ENCODE measurements around the gene TMEM190. TPM values are rescaled to one million over a fixed set of nuclear protein-coding genes. Genes with fewer than 3 reads are reported as not detected.
A peak's percentile ranks its signal among the peaks of the same experiment; 100 is the strongest.

TMEM190 gene
- total and polyA plus RNA-seq, 2 of the 8 experiments (the other 6 are each of a cell fraction or from before 2014, with no cell fraction given) = 1.6 TPM; not detected in 1

DNA sequence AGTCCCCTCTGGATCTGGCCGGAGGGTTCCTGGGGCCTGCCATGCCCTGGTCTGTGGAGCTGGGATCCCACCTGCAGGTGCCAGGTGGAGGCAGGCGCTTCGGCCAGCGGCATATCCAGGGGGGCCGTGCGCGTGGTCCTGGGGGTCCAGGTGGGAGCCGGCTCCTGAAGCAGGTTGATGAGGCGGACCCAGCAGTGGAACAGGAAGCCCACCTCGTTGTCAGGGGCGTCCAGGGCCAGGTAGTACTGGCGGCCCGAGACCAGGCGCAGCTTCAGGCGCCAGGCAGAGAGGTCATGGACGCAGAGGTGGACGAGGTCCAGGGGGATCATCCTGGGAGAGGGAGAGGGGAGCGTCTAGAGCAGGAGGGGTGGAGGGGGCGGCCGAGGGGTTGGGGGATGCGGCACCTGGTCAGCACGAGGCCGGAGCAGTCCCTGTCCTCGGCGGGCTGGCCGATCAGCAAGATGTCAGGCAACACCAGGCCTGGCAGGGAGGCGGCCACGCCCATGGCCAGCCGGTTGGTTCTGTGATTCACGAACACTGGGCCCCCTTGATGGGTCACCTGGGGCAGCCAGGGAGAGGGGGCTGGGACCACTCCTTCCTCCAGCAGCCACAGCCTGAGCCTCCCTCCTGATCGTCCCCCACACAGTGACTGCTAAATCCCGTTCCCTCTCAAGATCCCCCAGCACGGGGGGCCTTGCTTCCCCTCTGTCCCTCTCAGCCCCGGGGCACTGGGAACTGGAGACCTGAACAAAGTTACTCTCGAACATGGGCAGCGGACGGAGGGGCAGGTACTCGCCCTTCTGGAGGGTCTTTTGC, 14.2 kb upstream of the TMEM190 start:
- ChIA-PET CTCF (ENCODE audit: partially characterized antibody) (interaction anchor here (0.7 to 2.5 kb wide), 4 partner anchors 10 to 217 kb away, joined by 3 to 11 read pairs (median 4); no protein-coding TSS in a partner anchor), POLR2A (ENCODE audit: partially characterized antibody) (interaction anchor here (0.6 to 6.1 kb wide), 16 partner anchors 10 to 45 kb away, joined by 3 to 30 read pairs (median 4); partner anchors contain the start of genes KMT5C, TMEM190, TMEM238 and UBE2S)
- peak overlapping the region; percentile 50; the same call in 1 of the 2 replicates for H2BK12ac ChIP-seq (ENCODE audit: low read depth, low read length)
- H4K8ac ChIP-seq (ENCODE audit: extremely low read depth, insufficient read depth, low read length) = peak overlapping the region; percentile 96
- no peaks in the 10 kb centered on the region for H3K23me2 ChIP-seq (ENCODE audit: low read depth, low read length)
- no peak overlapping the region for H3K9ac ChIP-seq (replicated peaks in 1 of 4; ENCODE audit: extremely low read depth in 1 of 4, low read depth in 3 of 4, low read length in 3 of 4)
- H3K18ac ChIP-seq (ENCODE audit: extremely low read depth, low read length) = no peak overlapping the region; the same call in 1 of the 2 replicates
- H3K27ac ChIP-seq (ENCODE audit: low read depth, low read length) = no peak overlapping the region
- no peaks in the 10 kb centered on the region for H4K20me1 ChIP-seq (replicated peaks in 1 of 2; ENCODE audit: control insufficient read depth in 1 of 2, insufficient read depth in 2 of 2, low read length in 2 of 2)
- no peak overlapping the region for H2BK20ac ChIP-seq (ENCODE audit: low read length)
- H3K23ac ChIP-seq (ENCODE audit: insufficient read length) = no peak overlapping the region
- WGBS, 2 experiments (ENCODE audit: extremely low coverage in 1 of 2, insufficient coverage in 1 of 2, insufficient read length in 1 of 2, insufficient replicate concordance in 2 of 2, low coverage in 1 of 2, low lambda C conversion rate in 2 of 2, missing lambda C conversion rate in 1 of 2) = 86% methylated on average over 21 of the region's 38 CpGs; no CpG with 5 or more reads in 1 of the 2 experiments
- no peaks in the 10 kb centered on the region for H3K9me3 ChIP-seq (ENCODE audit: insufficient read depth in 2 of 2, low read depth in 1 of 2, low read length in 1 of 2)
- H3K79me2 ChIP-seq (ENCODE audit: control insufficient read depth in 1 of 2, insufficient read depth in 2 of 2, low read length in 2 of 2) = no peaks in the 10 kb centered on the region
- no peak overlapping the region for H3K4me3 ChIP-seq (ENCODE audit: extremely low read depth in 1 of 4, insufficient read depth in 2 of 4, low read depth in 3 of 4, low read length in 4 of 4)
- peaks cover 0 to 10% (median 8%) of the 10 kb centered on the region in 4 experiments; a peak in 6 of 7 replicates for H3K4me1 ChIP-seq (replicated peaks in 1 of 4; ENCODE audit: control insufficient read depth in 3 of 4, insufficient read depth in 4 of 4, low read length in 3 of 4)
- H4K91ac ChIP-seq (replicated peaks; ENCODE audit: insufficient read length, low read length) = no peak overlapping the region
- no peak for FAIRE-seq
- no peak overlapping the region for H2BK120ac ChIP-seq (replicated peaks; ENCODE audit: low read depth, low read length)
- peak overlapping the region; percentile 82; the same call in 1 of the 2 replicates for H2AK5ac ChIP-seq (ENCODE audit: low read depth, low read length)
- no peak overlapping the region for H3K4me2 ChIP-seq (ENCODE audit: insufficient read depth in 1 of 2, low read depth in 2 of 2, low read length in 2 of 2)
- H4K5ac ChIP-seq (ENCODE audit: insufficient read length, low read depth, low read length) = peak overlapping the region; percentile 15
- no peak overlapping the region for H3K56ac ChIP-seq (replicated peaks; ENCODE audit: insufficient read length, low read depth, low read length)
- peaks cover 0 to 11% (median 7%) of the 10 kb centered on the region in 4 experiments; a peak in 4 of 7 replicates for H3K27me3 ChIP-seq (replicated peaks in 1 of 4; ENCODE audit: control insufficient read depth in 3 of 4, extremely low read depth in 1 of 4, insufficient read depth in 3 of 4, low read length in 3 of 4)
- H3K4ac ChIP-seq (replicated peaks; ENCODE audit: insufficient read length, low read depth, low read length) = no peak overlapping the region
- H2BK5ac ChIP-seq (ENCODE audit: low read depth, low read length) = no peak overlapping the region; the same call in 1 of the 2 replicates
- DNase-seq (ENCODE audit: low read depth in 1 of 2, low spot score in 2 of 2) = no peak
- TF ChIP-seq KDM5A (IDR thresholded peaks at IDR 0.05; ENCODE audit: low read length) = no peak
- H3K79me1 ChIP-seq (ENCODE audit: low read depth, low read length) = no peaks in the 10 kb centered on the region
- H3K14ac ChIP-seq (ENCODE audit: insufficient read length) = no peak overlapping the region
- no peak overlapping the region for H2AFZ ChIP-seq (ENCODE audit: low read length)
- H3K36me3 ChIP-seq (ENCODE audit: control insufficient read depth in 2 of 4, insufficient read depth in 4 of 4, low read length in 3 of 4) = no peaks in the 10 kb centered on the region
- H2BK15ac ChIP-seq (ENCODE audit: low read length) = peak overlapping the region; percentile 72; the same call in 1 of the 2 replicates
